IPS-18c (cell line): ENCODE data around the gene AGTPBP1.

Source experiments
- H3K4me3 ChIP-seq: 2 replicates; pipeline ENCODE4 v1.7.0; 2013; ENCODE audit warnings: low read depth, mild to moderate bottlenecking, low read length, moderate library complexity; ENCODE audit not compliant: insufficient read depth
- H3K9me3 ChIP-seq: one replicate; pipeline ENCODE4 v1.6.1; 2013; ENCODE audit warnings: mild to moderate bottlenecking, low read length, moderate library complexity; ENCODE audit not compliant: control insufficient read depth, insufficient read depth

Gene AGTPBP1

DNA sequence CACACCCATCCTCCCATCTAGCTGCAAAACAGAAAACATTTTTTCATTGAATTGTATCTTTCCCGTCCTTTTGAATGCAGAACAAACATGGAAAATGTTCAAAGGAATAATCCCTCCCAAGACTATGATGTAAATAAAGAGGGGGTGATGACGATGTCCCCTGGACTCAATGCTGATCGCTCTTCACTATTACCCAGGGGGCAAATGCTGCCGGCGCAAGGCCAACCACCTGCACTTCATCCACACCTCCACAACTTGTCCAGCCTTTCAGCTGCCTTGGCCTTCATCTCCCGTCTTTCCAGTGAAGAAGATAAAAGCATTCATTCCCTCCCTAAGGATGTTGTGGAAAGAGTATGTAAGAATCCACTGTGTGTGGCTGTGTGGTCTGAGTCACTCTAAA is 240.3 kb downstream of the AGTPBP1 start:
- H3K9me3 ChIP-seq = no peaks in the 10 kb centered on the region
- no peak overlapping the region for H3K4me3 ChIP-seq
